Posterior cingulate gyrus (tissue), 11 donors: ENCODE measurements around the gene LYPD6.
"Not testable (repeated sequence)": the region's sequence is repeated elsewhere in the genome, so short reads cannot be mapped to it uniquely, and the experiment has no call there.

Experiments
- DNase-seq, 10 donors: peaks; one replicate each; pipeline versions ENCODE4 v3.0.0 to v3.0.0-alpha.2; 2020 to 2021; ENCODE audit warnings: mixed read lengths in 3 of 10
- intact Hi-C: fragments of 100-400 bp; cut with DNase I; formaldehyde crosslinking; loops from one replicate; pipeline ENCODE4 v1.15.1; 2023

LYPD6 gene

DNA sequence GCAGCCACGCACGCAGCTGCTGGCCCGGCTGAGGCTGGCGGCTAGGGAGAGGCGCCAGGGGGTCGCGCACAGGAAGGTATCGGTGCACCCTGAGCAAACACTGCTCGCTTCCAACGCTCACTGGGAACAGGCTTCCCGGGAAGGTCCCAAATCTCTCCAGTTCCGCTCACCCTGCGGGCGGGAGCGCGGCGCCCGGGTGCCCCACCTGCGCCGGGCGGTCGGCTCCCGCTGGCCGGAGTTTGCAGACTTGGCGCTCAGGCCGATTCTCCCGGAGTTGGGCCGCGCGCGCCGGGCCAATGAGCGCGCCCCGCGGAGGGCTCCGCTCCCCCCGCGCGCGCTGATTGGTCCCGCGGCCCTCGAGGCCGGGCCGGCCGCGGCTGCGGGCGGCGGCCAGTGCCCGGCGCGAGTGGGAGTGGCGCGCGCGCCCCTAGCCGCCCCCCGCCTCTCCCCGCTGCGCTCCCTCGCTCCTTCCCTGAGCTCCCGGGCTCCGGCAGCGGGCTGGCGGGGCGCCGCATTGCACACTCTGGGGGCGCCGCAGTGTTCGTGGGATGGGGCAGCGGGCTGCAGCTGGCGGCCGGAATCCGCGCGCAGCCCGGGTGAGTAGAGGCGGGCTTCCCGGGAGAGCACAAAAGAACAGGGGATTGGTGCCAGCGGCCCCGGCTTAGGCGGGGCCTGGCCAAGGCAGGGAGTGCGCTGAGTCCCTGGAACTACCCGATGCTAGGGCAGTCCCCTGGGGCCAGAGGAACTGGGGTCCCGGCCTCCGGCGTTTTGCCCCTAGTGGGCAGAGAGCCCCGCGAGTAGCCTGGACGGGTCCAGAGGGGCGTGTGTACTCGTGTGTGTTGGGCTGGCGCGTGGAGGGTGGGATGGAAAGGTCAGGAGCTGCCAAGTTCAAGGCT is at the start of gene LYPD6:
TSS of gene LYPD6 (plus strand) at position 461 of the 896 bp plus-strand sequence. CDS start 107,122 bp downstream, outside the sequence.
- intact Hi-C loops, result no loop called here
- peak; percentile 54 to 94 (median 64) for DNase-seq

DNA sequence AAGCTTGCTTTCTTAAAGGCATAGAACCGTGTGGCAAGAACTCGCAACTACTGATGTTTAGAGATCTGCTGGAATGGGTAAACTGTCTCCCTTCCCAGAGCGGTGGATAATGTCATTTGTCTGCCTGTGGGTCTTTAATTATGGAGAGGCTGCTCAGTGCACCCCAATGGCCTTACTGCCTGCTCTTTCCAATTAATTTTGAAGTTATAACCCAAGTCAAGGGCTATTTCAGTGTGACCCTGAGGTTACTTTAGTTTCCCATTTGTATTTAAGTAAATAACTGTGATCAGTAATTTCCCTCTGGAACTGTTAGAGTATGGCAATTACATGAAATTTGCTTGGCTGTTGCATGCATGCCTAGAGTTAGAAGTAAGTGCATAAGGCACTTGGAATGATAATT is 48.9 kb upstream of the LYPD6 start:
- no peak for DNase-seq
- intact Hi-C loops, result no loop called here

GRCh38 chr2:149290662-149291061 is 39.7 kb upstream of the LYPD6 start:
- DNase-seq, result no peak
- intact Hi-C loops, result no loop called here

- no peak for DNase-seq
- intact Hi-C loops, result no loop called here
Measured at GRCh38 chr2:149291881-149292280, 38.5 kb upstream of the LYPD6 start.

DNA sequence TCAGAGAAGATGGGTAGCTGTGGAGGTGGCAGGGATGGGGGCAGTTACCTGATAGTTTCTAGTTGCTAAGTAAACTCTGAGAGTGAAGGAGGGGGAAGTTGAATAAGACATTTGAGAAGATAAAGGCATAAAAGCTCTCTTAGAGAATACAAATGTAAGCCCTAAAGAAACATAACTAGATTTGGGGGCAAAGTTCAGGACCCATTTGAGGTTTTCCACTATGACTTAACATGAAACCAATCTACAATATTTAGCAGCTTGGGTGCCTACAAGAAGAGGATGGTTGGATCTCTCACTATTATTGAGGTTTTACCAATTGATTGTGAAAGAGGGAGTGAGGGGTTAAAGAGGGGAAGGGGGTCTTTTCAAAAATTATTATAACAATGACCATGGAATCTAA is 34.4 kb upstream of the LYPD6 start:
- no peak for DNase-seq
- intact Hi-C loops, result no loop called here

GRCh38 chr2:149307014-149307413 is 23.4 kb upstream of the LYPD6 start:
- intact Hi-C loops, result no loop called here
- DNase-seq, result no peak

GRCh38 chr2:149310349-149310748 is 20.0 kb upstream of the LYPD6 start:
- peak in 2 of 10 donors; percentile 55 to 64 for DNase-seq
- intact Hi-C loops, result no loop called here

DNA sequence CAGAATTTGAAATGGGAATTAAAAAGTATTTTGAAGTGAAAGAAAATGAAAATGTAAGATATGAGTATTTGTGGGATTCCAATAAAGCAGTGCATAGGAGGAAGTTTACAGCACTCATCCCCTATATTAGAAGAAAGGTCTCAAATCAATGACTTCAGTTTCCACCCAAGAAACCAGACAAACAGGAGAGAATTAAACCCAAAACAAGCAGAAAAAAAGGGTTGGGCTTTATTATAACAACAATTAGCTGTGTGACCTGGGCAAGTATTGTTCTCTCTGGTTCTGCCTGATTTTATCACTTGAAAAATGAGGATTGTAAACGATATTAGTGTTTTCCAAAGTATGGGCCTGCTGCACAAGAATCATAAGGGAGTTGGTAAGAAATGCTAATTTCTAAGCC is 18.3 kb upstream of the LYPD6 start:
- intact Hi-C loops, result no loop called here
- DNase-seq, result no peak

- DNase-seq, result peak in 2 of 10 donors; percentile 28 to 65
- intact Hi-C loops, result no loop called here
Measured at GRCh38 chr2:149313512-149313972, 16.8 kb upstream of the LYPD6 start.

DNA sequence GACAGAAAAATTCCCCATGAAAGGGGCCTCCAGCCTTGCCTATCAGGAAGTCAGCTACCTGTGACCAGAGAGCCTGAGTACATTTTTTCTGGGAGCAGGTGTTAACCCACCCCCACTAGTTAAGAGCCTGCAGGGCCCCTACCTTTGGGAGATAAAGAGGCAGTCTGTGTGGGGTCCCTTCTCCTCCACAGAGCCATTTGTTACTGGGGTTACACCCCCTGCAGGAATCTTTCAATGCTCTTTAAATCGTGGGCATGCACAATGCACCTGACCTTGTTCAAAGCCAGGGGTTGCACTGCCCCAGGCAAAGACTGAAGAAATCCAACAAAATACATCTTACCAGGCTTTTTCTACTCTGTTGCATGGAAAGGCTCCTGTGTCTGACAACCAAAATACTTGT is 15.7 kb upstream of the LYPD6 start:
- DNase-seq, result peak in 1 of 10 donors; percentile 65
- intact Hi-C loops, result no loop called here

GRCh38 chr2:149315461-149315860 is 14.9 kb upstream of the LYPD6 start:
- intact Hi-C loops, result no loop called here
- no peak for DNase-seq

GRCh38 chr2:149318566-149318965 is 11.8 kb upstream of the LYPD6 start:
- intact Hi-C loops, DNase-seq: not testable (repeated sequence)

- peak in 3 of 10 donors; percentile 59 to 80 (median 62) for DNase-seq
- intact Hi-C loops, result loop anchor here (10.0 kb wide), 1 partner anchor 244 kb away; no protein-coding TSS in a partner anchor
Measured at GRCh38 chr2:149320362-149320761, 10.0 kb upstream of the LYPD6 start.

DNA sequence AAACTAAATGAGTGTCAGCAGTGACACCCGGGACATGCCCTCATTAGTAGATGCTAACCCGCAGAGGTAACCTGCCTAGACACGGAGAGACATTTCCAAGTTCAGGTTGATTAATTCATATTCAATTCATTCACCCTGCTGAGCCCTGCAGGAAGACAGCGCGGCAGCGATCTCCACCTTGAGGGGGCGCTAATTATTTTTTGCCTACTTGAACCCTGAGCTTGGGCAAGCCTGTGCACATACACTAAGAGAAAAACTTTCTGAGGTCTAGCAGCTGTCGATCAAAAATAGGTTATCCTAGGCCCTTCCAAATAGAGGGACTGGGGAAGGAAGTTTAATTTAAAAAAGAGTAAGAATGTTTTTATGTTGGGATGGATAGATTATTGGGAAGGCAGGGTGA is 1.3 kb upstream of the LYPD6 start:
- intact Hi-C loops, result loop anchor here (10.0 kb wide), 1 partner anchor 236 kb away; no protein-coding TSS in a partner anchor
- DNase-seq, result no peak

GRCh38 chr2:149329489-149330126 is 779 bp upstream of the LYPD6 start:
- DNase-seq, result peak in 8 of 10 donors; percentile 22 to 85 (median 32)
- intact Hi-C loops, result loop anchor here (10.0 kb wide), 1 partner anchor 235 kb away; no protein-coding TSS in a partner anchor

GRCh38 chr2:149331023-149331400 is 625 bp downstream of the LYPD6 start:
- DNase-seq, result peak in 4 of 10 donors; percentile 29 to 81 (median 70)
- intact Hi-C loops, result no loop called here

- DNase-seq, result no peak
- intact Hi-C loops, result no loop called here
Measured at GRCh38 chr2:149332364-149332763, 2.0 kb downstream of the LYPD6 start.

GRCh38 chr2:149333636-149334035 is 3.2 kb downstream of the LYPD6 start:
- intact Hi-C loops, result no loop called here
- no peak for DNase-seq

DNA sequence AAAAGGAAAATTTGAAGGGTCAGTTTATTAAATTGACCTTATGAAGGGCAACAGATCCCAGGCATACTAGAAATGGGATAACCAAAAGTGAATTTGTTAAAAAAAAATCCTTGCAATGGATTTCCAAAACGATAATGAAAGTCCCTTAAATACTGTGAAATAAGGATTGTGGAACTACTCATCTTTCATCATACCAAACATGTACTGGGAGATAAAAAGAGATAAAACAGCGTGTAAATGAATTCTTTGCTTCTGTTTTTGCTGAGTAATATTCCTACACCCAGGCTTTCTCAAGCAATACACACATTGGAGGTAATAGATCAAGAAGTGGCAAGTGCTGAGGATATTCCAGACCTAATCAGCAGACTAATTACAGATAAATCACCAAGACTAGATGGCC is 3.8 kb downstream of the LYPD6 start:
- DNase-seq, result no peak
- intact Hi-C loops, result no loop called here

DNA sequence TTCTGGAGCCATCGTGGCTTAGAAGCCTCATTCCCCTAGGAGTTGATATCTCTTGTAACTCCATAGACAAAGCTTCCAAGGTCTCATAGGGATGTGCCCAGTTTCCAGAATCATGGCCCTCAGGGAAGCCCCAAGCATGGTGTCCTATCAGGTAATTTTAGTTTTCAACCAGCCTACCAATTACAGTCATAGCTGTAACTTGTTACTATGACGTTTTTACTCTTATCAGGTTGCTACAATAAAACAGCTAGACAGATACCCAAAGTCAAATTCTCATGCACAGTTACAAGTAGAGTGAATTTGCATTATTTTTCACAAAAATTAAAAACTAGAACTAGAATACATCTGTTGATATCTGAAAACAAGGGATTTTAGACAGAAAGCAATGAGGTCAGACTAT is 8.9 kb downstream of the LYPD6 start:
- DNase-seq, result no peak
- intact Hi-C loops, result no loop called here

- intact Hi-C loops, result no loop called here
Measured at GRCh38 chr2:149342509-149342908, 12.1 kb downstream of the LYPD6 start.

More at GRCh38 chr2:149342509-149342908, 12.1 kb downstream of the LYPD6 start:
- no peak for DNase-seq
